ENCODE results near the gene KCNAB1. TPM values are rescaled to one million over a fixed set of nuclear protein-coding genes. Genes with fewer than 3 reads are reported as not detected.
"Not testable (repeated sequence)": the region's sequence is repeated elsewhere in the genome, so short reads cannot be mapped to it uniquely, and the experiment has no call there.

Gene KCNAB1
- total RNA-seq, 4 donors from 2014 or later: 4.2 to 11.4 (median 7.8) TPM

DNA sequence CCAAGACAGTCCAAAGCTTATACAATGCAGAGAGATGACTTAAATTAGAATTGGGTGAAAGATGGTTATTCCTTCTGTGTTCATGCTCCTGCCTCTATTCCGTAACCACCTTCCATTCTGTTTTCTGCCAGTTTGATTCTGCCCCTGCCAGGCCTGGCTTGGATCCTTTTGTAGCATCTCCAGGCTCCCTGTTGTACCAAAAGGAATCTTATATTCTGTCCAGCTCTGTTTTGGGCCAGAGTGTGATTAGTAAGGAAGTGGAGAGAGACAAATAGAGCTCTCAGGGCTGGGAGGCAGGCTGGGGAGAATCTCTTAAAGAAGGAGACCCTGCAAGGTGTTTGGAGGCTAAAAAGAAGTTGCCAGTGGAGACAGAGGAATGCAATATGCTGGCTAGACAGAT lies 63.8 kb downstream of the KCNAB1 start:
- 82 to 98% methylated on average over 1 of the region's 1 CpG for WGBS, 2 donors
- no peak for DNase-seq (ENCODE audit: low spot score in 2 of 2)
- TF ChIP-seq EP300 (IDR thresholded peaks at IDR 0.05): no peak
- TF ChIP-seq, protein P1, sequence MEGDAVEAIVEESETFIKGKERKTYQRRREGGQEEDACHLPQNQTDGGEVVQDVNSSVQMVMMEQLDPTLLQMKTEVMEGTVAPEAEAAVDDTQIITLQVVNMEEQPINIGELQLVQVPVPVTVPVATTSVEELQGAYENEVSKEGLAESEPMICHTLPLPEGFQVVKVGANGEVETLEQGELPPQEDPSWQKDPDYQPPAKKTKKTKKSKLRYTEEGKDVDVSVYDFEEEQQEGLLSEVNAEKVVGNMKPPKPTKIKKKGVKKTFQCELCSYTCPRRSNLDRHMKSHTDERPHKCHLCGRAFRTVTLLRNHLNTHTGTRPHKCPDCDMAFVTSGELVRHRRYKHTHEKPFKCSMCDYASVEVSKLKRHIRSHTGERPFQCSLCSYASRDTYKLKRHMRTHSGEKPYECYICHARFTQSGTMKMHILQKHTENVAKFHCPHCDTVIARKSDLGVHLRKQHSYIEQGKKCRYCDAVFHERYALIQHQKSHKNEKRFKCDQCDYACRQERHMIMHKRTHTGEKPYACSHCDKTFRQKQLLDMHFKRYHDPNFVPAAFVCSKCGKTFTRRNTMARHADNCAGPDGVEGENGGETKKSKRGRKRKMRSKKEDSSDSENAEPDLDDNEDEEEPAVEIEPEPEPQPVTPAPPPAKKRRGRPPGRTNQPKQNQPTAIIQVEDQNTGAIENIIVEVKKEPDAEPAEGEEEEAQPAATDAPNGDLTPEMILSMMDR (IDR thresholded peaks at IDR 0.05): no peak
- no peak for TF ChIP-seq POLR2A (IDR thresholded peaks at IDR 0.05)
- H3K4me1 ChIP-seq: no peaks in the 10 kb centered on the region
- no peak overlapping the region for H3K27ac ChIP-seq
- H3K4me3 ChIP-seq: no peak overlapping the region
- H3K9me3 ChIP-seq: no peaks in the 10 kb centered on the region
- H3K27me3 ChIP-seq: no peaks in the 10 kb centered on the region
- H3K36me3 ChIP-seq: no peaks in the 10 kb centered on the region

DNA sequence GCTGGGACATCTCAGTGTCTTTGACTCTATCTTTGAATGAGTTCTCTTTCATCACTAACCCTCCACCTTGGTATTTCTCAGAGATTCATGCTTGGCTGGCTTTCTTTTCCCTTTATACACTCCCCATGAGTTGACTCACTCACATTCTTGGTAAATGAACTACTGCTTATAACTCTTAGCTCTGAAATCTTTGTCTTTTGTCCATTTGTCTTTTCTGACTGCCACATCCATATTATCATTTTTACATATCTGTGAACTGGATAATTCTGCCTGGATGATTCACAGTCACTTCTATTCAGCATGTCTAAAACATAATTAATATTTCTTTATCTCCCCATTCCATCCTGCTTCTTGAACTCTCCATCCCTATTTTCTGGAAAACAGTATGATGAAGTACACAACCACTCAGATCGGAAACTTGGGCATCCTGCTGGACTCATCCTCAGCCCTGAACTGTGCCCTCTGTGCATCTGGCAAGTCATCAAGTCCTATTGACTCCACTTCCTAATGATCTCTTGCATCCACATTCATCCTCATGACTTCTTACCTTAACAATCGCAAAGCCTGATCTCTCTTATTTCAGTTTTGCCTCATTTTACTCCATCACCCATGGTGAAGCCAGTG lies 66.9 kb downstream of the KCNAB1 start:
- no peaks in the 10 kb centered on the region for H3K36me3 ChIP-seq
- no peak for DNase-seq (ENCODE audit: low spot score in 2 of 2)
- no peaks in the 10 kb centered on the region for H3K4me1 ChIP-seq
- no peaks in the 10 kb centered on the region for H3K9me3 ChIP-seq
- TF ChIP-seq, protein P1 (IDR thresholded peaks at IDR 0.05): no peak
- TF ChIP-seq POLR2A (IDR thresholded peaks at IDR 0.05) (no peak), EP300 (IDR thresholded peaks at IDR 0.05) (no peak)
- no peak overlapping the region for H3K27ac ChIP-seq
- no peak overlapping the region for H3K4me3 ChIP-seq
- WGBS, 2 donors: 91 to 97% methylated on average over 2 of the region's 2 CpGs
- H3K27me3 ChIP-seq: no peaks in the 10 kb centered on the region

DNA sequence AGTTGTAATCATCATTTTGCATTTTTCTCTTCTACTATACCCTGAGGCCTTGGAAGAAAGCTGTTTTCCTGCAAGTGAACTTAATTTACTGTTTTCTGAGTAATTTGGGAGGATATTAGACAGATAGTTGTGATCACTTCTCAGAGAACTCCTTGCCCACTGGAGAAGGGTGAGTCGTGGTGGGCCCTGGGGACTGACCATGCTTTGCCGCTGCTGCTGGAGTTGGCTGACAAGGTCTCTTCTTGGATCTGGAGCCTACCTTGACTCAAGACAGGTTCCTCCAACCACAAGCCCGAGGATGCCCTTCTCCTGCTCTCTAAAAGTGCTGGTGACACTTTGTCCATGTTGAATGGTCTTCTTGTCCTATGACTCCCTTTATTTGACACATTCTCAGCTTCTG lies 68.4 kb downstream of the KCNAB1 start:
- H3K27me3 ChIP-seq: no peaks in the 10 kb centered on the region
- no peaks in the 10 kb centered on the region for H3K9me3 ChIP-seq
- H3K4me3 ChIP-seq: no peak overlapping the region
- no peak overlapping the region for H3K27ac ChIP-seq
- no peak for DNase-seq (ENCODE audit: low spot score in 2 of 2)
- no peak for TF ChIP-seq EP300 (IDR thresholded peaks at IDR 0.05)
- TF ChIP-seq, protein P1 (IDR thresholded peaks at IDR 0.05): no peak
- TF ChIP-seq POLR2A (IDR thresholded peaks at IDR 0.05): no peak
- 81 to 94% methylated on average over 3 of the region's 3 CpGs for WGBS, 2 donors
- no peaks in the 10 kb centered on the region for H3K4me1 ChIP-seq
- H3K36me3 ChIP-seq: no peaks in the 10 kb centered on the region

DNA sequence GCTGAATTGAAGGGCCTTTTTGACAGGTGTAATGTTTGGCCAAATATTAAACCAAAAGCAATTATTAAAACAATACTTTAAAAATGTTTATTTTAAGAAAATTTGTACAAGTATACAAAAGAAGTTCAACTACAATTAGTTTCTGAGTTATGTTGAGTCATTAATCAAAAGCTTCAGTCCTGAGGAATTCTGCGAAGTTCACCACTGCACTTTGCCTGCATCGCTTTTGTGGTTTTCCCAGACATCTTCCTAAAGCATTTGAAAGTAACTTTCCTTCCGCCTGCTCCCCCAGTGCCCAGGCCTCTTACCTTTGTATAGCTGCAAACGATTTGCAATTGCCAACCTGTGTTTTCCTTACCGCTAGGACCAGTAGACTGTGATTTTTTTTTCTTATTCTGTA lies 69.5 kb downstream of the KCNAB1 start:
- Histone ChIP-seq H3K27me3 (no peaks in the 10 kb centered on the region), H3K4me3 (no peak overlapping the region), H3K4me1 (no peaks in the 10 kb centered on the region), H3K36me3 (no peaks in the 10 kb centered on the region), H3K9me3 (no peaks in the 10 kb centered on the region), H3K27ac (no peak overlapping the region)
- no peak for DNase-seq (ENCODE audit: low spot score in 2 of 2)
- no peak for TF ChIP-seq POLR2A (IDR thresholded peaks at IDR 0.05)
- TF ChIP-seq, protein P1 (IDR thresholded peaks at IDR 0.05): no peak
- TF ChIP-seq EP300 (IDR thresholded peaks at IDR 0.05): no peak
- 88 to 91% methylated on average over 5 of the region's 5 CpGs for WGBS, 2 donors

DNA sequence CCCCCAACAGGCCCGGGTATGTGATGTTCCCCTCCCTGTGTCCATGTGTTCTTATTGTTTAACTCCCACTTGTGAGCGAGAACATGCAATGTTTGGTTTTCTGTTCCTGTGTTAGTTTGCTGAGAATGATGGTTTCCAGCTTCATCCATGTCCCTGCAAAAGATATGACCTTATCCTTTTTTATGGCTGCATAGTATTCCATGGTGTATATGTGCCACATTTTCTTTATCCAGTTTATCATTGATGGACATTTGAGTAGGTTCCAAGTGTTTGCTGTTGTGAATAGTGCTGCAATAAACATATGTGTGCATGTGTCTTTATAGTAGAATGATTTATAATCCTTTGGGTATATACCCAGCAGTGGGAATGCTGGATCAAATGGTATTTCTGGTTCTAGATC lies 74.6 kb downstream of the KCNAB1 start:
- not testable (repeated sequence) for H3K9me3 ChIP-seq; H3K27ac ChIP-seq; H3K4me3 ChIP-seq; H3K4me1 ChIP-seq; H3K36me3 ChIP-seq; H3K27me3 ChIP-seq; DNase-seq (ENCODE audit: low spot score in 2 of 2)
- 90 to 94% methylated on average over 2 of the region's 2 CpGs for WGBS, 2 donors

DNA sequence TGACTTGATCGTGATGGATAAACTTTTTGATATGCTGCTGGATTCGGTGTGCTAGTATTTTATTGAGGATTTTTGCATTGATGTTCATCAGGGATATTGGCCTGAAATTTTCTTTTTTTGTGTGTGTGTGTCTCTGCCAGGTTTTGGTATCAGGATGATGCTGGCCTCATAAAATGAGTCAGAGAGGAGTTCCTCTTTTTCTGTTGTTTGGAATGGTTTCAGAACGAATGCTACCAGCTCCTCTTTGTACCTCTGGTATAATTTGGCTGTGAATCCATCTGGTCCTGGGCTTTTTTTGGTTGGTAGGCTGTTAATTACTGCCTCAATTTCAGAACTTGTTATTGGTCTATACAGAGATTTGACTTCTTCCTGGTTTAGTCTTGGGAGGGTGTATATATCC lies 76.8 kb downstream of the KCNAB1 start:
- H3K4me3 ChIP-seq; DNase-seq (ENCODE audit: low spot score in 2 of 2); H3K27ac ChIP-seq; H3K27me3 ChIP-seq; H3K9me3 ChIP-seq; H3K36me3 ChIP-seq; H3K4me1 ChIP-seq: not testable (repeated sequence)
- 82 to 85% methylated on average over 3 of the region's 3 CpGs for WGBS, 2 donors

Data from tibial nerve (tissue), 4 donors.